ENCODE data around the gene FBXW11. TPM values are rescaled to one million over a fixed set of nuclear protein-coding genes. Genes with fewer than 3 reads are reported as not detected.

The FBXW11 gene
- total RNA-seq, 1 experiment from 2014 or later, result 52.0 TPM

GRCh38 chr5:171871711-171872110 lies 134.7 kb downstream of the FBXW11 start:
- CTCF ChIA-PET, result no interaction called here
- Histone ChIP-seq H3K9me3 (ENCODE audit: control insufficient read depth in 1 of 2, insufficient read depth in 1 of 2, low read depth in 1 of 2, low read length in 2 of 2) (no peaks in the 10 kb centered on the region), H3K9ac (ENCODE audit: low read length) (no peak overlapping the region), H3K4me2 (ENCODE audit: low read length) (no peak overlapping the region), H3K27me3 (ENCODE audit: insufficient read depth, low read length) (no peaks in the 10 kb centered on the region), H3K27ac (ENCODE audit: low read depth, low read length) (no peak overlapping the region), H4K20me1 (ENCODE audit: insufficient read depth) (no peaks in the 10 kb centered on the region), H3K4me3 (replicated peaks in 1 of 2; ENCODE audit: low read depth in 1 of 2, low read length in 2 of 2) (no peak overlapping the region), H3K9me2 (ENCODE audit: insufficient read depth) (no peaks in the 10 kb centered on the region), H2AFZ (ENCODE audit: low read depth, low read length, poor library complexity, severe bottlenecking) (no peak overlapping the region), H3K36me3 (ENCODE audit: control insufficient read depth in 1 of 2, insufficient read depth in 2 of 2, low read length in 2 of 2) (peaks cover 26% of the 10 kb centered on the region in 2 experiments; a peak in 3 of 4 replicates), H3K79me2 (ENCODE audit: insufficient read depth, low read length) (no peaks in the 10 kb centered on the region), H3K4me1 (ENCODE audit: control insufficient read depth in 1 of 2, insufficient read depth in 2 of 2, low read length in 2 of 2) (no peaks in the 10 kb centered on the region)
- ATAC-seq, result no peak
- TF ChIP-seq FOSL1 (IDR thresholded peaks at IDR 0.05; ENCODE audit: low read depth) (no peak), CBX3 (IDR thresholded peaks at IDR 0.05; ENCODE audit: low read depth) (no peak), EZH2 (IDR thresholded peaks at IDR 0.05) (no peak), EZH2phosphoT487 (IDR thresholded peaks at IDR 0.05; ENCODE audit: borderline replicate concordance) (no peak), ZBTB33 (IDR thresholded peaks at IDR 0.05; ENCODE audit: extremely low read depth, insufficient replicate concordance, low read length) (no peak), REST (IDR thresholded peaks at IDR 0.05; ENCODE audit: low read depth) (no peak), CTCF (IDR thresholded peaks at IDR 0.05 in 2 of 3, conservative IDR thresholded peaks at IDR 0.05 in 1 of 3; ENCODE audit: borderline replicate concordance in 1 of 3, insufficient read depth in 1 of 3, low read depth in 2 of 3, low read length in 2 of 3) (no peak), ZNF274 (IDR thresholded peaks at IDR 0.05; ENCODE audit: low read depth, low read length) (no peak), RAD21 (IDR thresholded peaks at IDR 0.05; ENCODE audit: low read depth) (no peak), CEBPB (IDR thresholded peaks at IDR 0.05; ENCODE audit: low read depth) (no peak), ZFX (IDR thresholded peaks at IDR 0.05) (no peak), TCF7L2 (IDR thresholded peaks at IDR 0.05; ENCODE audit: borderline replicate concordance, extremely low read depth, insufficient read depth, insufficient read length) (no peak), POLR2AphosphoS5 (IDR thresholded peaks at IDR 0.05; ENCODE audit: low read depth, low read length) (no peak), POLR2A (IDR thresholded peaks at IDR 0.05; ENCODE audit: borderline replicate concordance, extremely low read depth, insufficient read depth, insufficient read length) (no peak), EGR1 (IDR thresholded peaks at IDR 0.05; ENCODE audit: low read depth) (no peak), SIN3A (IDR thresholded peaks at IDR 0.05; ENCODE audit: low read depth) (no peak), SRF (IDR thresholded peaks at IDR 0.05; ENCODE audit: low read depth) (no peak), ATF3 (IDR thresholded peaks at IDR 0.05) (no peak), ELF1 (IDR thresholded peaks at IDR 0.05; ENCODE audit: borderline replicate concordance, low read depth) (no peak), YY1 (IDR thresholded peaks at IDR 0.05; ENCODE audit: extremely low read depth, insufficient replicate concordance, low read depth, low read length) (no peak)
- RAD21 ChIA-PET (ENCODE audit: low non-redundant PET in 1 of 2, low total read pairs in 2 of 2, uncharacterized antibody in 2 of 2, unreplicated experiment in 2 of 2), result no interaction called here
- intact Hi-C loops (cut with micrococcal nuclease), result no loop called here
- no peak for DNase-seq (ENCODE audit: low read depth, low spot score)
- no TSS peak for BruUV-seq (replicated peaks)
- POLR2A ChIA-PET, result no interaction called here
